H1 (cell line): Measurements from ENCODE around the gene KIF2C. TPM values are rescaled to one million over a fixed set of nuclear protein-coding genes. Genes with fewer than 3 reads are reported as not detected.
A peak's percentile ranks its signal among the peaks of the same experiment; 100 is the strongest.

ENCODE experiments used
- polyA plus RNA-seq, 7 experiments: library from polyadenylated mRNA; depleted of rRNA in 3 of 7; stranded (reverse) in 5 of 7; unstranded in 2 of 7; fragments of >200 nt in 5 of 7; fragments of 200-250 nt in 2 of 7; gene quantifications; 1 replicate in 5 of 7; 2 replicates in 1 of 7; 4 replicates in 1 of 7; pipeline versions ENCODE4 v1.2.1 to v1.2.3, GENCODE V29; 2011 to 2013; ENCODE audit warnings: missing spikeins in 2 of 7, mixed read lengths in 2 of 7
- small RNA-seq: library from polyadenylated mRNA; stranded (forward); fragments of <200 nt; extraction: miRNeasy Mini kit (QIAGEN cat#:217004); gene quantifications from one replicate; pipeline ENCODE3, GENCODE V24; 2013; ENCODE audit not compliant: insufficient read depth
- total RNA-seq: library from RNA; stranded (reverse); fragmentation: NEBNext Ultra II Directional; extraction: Animal tissue kit (Norgen Biotek cat#: 25700); gene quantifications from 2 replicates; pipeline ENCODE4 v1.2.1, GENCODE V29; 2021

The KIF2C gene
- total and polyA plus RNA-seq, 2 of the 8 experiments (the other 6 are each of a cell fraction or from before 2014, with no cell fraction given) = 41.8 to 68.1 TPM

Small RNA genes within 50 kb of the gene (small RNA-seq; reads per million reads assigned to genes)
- gene RNU5D-1 = 36.7 reads per million, percentile 95 among the genes with 10 or more reads in this experiment
- 24.5 reads per million, percentile 93 among the genes with 10 or more reads in this experiment for gene RNU5F-1
- gene SNORD38A = 914 reads per million, percentile 99 among the genes with 10 or more reads in this experiment
- not detected for gene SNORD38B
- 51.8 reads per million, percentile 96 among the genes with 10 or more reads in this experiment for gene SNORD46
- gene SNORD55 = not detected

Other genes starting within 250 kb of the KIF2C start
- gene TMEM53, start 65.4 kb upstream of the KIF2C start, total RNA-seq = 6.7 and 9.5 TPM in 2 replicates
- gene TMEM53, start 65.4 kb upstream of the KIF2C start, polyA plus RNA-seq (2011; rRNA removed) = 27.9 and 38.9 TPM in 2 replicates
- gene ARMH1, start 65.1 kb upstream of the KIF2C start, total RNA-seq = 0.63 and 0.82 TPM in 2 replicates
- 0.85 and 3.3 TPM in 2 replicates for gene ARMH1, start 65.1 kb upstream of the KIF2C start, polyA plus RNA-seq (2011; rRNA removed)
- 17.4 TPM in 1 of 2 replicates, not detected in the other for gene RNU5D-1, start 8.7 kb upstream of the KIF2C start, total RNA-seq
- under 0.01 TPM in 1 of 2 replicates, not detected in the other for gene RNU5D-1, start 8.7 kb upstream of the KIF2C start, polyA plus RNA-seq (2011; rRNA removed)
- gene RPS8, start 35.7 kb downstream of the KIF2C start, total RNA-seq = 2,387 and 2,407 TPM in 2 replicates
- 2,239 and 2,261 TPM in 2 replicates for gene RPS8, start 35.7 kb downstream of the KIF2C start, polyA plus RNA-seq (2011; rRNA removed)
- gene BEST4, start 48.3 kb downstream of the KIF2C start, total RNA-seq = 0.80 and 1.4 TPM in 2 replicates
- gene BEST4, start 48.3 kb downstream of the KIF2C start, polyA plus RNA-seq (2011; rRNA removed) = 0.76 and 0.86 TPM in 2 replicates
- gene PLK3, start 60.5 kb downstream of the KIF2C start, total RNA-seq = 7.9 and 9.7 TPM in 2 replicates
- gene PLK3, start 60.5 kb downstream of the KIF2C start, polyA plus RNA-seq (2011; rRNA removed) = 12.3 and 21.9 TPM in 2 replicates
- not detected in 2 replicates for gene DYNLT4, start 67.5 kb downstream of the KIF2C start, total RNA-seq
- 0.19 and 0.29 TPM in 2 replicates for gene DYNLT4, start 67.5 kb downstream of the KIF2C start, polyA plus RNA-seq (2011; rRNA removed)
- 1.1 and 1.5 TPM in 2 replicates for gene BTBD19, start 68.7 kb downstream of the KIF2C start, total RNA-seq
- gene BTBD19, start 68.7 kb downstream of the KIF2C start, polyA plus RNA-seq (2011; rRNA removed) = 1.1 and 1.6 TPM in 2 replicates
- gene PTCH2, start 103.4 kb downstream of the KIF2C start, total RNA-seq = 1.2 and 1.5 TPM in 2 replicates
- gene PTCH2, start 103.4 kb downstream of the KIF2C start, polyA plus RNA-seq (2011; rRNA removed) = 0.35 and 0.77 TPM in 2 replicates
- 31.2 and 34.5 TPM in 2 replicates for gene EIF2B3, start 246.8 kb downstream of the KIF2C start, total RNA-seq
- 11.9 and 19.1 TPM in 2 replicates for gene EIF2B3, start 246.8 kb downstream of the KIF2C start, polyA plus RNA-seq (2011; rRNA removed)